GM12878 (cell line): ENCODE measurements around the gene SLC37A2. TPM values are rescaled to one million over a fixed set of nuclear protein-coding genes. Genes with fewer than 3 reads are reported as not detected.

Experiments
- JUND ChIP-seq: IDR thresholded peaks from 2 replicates; pipeline ENCODE4 v1.6.1; 2012; ENCODE audit warnings: low read depth, mild to moderate bottlenecking, low read length, improper control_type of control experiment, moderate library complexity
- SIX5 ChIP-seq: IDR thresholded peaks from 2 replicates; pipeline ENCODE4 v1.6.1; 2011; ENCODE audit warnings: mild to moderate bottlenecking, low read depth, low read length, moderate library complexity; ENCODE audit not compliant: severe bottlenecking
- SREBF1 ChIP-seq: IDR thresholded peaks from 2 replicates; pipeline ENCODE4 v1.6.1; 2012; ENCODE audit warnings: mild to moderate bottlenecking, low read length
- ZBTB4 ChIP-seq: fragments of 450-650 bp; formaldehyde crosslinking; IDR thresholded peaks from 2 replicates; pipeline ENCODE4 v1.4.0; 2022; ENCODE audit warnings: mild to moderate bottlenecking, moderate library complexity
- ZBTB40 ChIP-seq: fragments of 450-650 bp; IDR thresholded peaks from 2 replicates; pipeline ENCODE4 v1.6.1; 2016; ENCODE audit warnings: mild to moderate bottlenecking, moderate library complexity, borderline replicate concordance
- ZNF24 ChIP-seq: fragments of 450-650 bp; IDR thresholded peaks from 2 replicates; pipeline ENCODE4 v1.6.1; 2017; ENCODE audit warnings: antibody characterized with exemption, mild to moderate bottlenecking
- polyA plus RNA-seq, 11 experiments: library from polyadenylated mRNA; depleted of rRNA in 4 of 11; unstranded in 6 of 11; stranded (reverse) in 5 of 11; fragments of >200 nt; fragmentation: Nextera tagmentation in 4 of 11; fragmentation: Illumina TruSeq in 1 of 11; extraction: Ambion mirVana in 4 of 11; extraction: Trizol in 1 of 11; gene quantifications; 1 replicate in 1 of 11; 2 replicates in 10 of 11; pipeline versions ENCODE4 v1.2.1 to v1.2.3, GENCODE V29; 2011 to 2016; ENCODE audit warnings: inconsistent platforms in 2 of 11, missing spikeins in 2 of 11, low read depth in 1 of 11
- total RNA-seq, 4 experiments: library from RNA; depleted of rRNA in 3 of 4; stranded (reverse); fragments of >200 nt in 3 of 4; fragmentation: Illumina TruSeq in 1 of 4; extraction: Trizol in 1 of 4; gene quantifications; 2 replicates each; pipeline versions ENCODE4 v1.2.1 to v1.2.3, GENCODE V29; 2013 to 2021

SLC37A2 gene
- total and polyA plus RNA-seq, 10 of the 15 experiments (the other 5 are each of a cell fraction or from before 2014, with no cell fraction given): 0.26 to 9.8 (median 2.0) TPM

GRCh38 chr11:125078016-125078415 is 14.9 kb downstream of the SLC37A2 start (continued):
- TF ChIP-seq ZBTB40 (no peak), JUND (no peak), SREBF1 (no peak), ZBTB4 (CRISPR knock-in tag) (no peak), ZNF24 (no peak), SIX5 (no peak)
